Sciatic nerve (tissue), 2 donors: ENCODE results near the gene SPTAN1. TPM values are rescaled to one million over a fixed set of nuclear protein-coding genes. Genes with fewer than 3 reads are reported as not detected.
"Not testable (repeated sequence)": the region's sequence is repeated elsewhere in the genome, so short reads cannot be mapped to it uniquely, and the experiment has no call there.

Source experiments
- ATAC-seq: fragments of 200-7000 bp; cut with Tn5 transposase; one replicate; pipeline ENCODE4 v1.9.1; 2020; ENCODE audit warnings: mild to moderate bottlenecking, moderate library complexity
- DNase-seq: peaks from one replicate; pipeline ENCODE4 v3.0.0-alpha.2; 2020; ENCODE audit warnings: low spot score
- intact Hi-C: fragments of 100-400 bp; cut with DNase I; formaldehyde crosslinking; loops from one replicate; pipeline ENCODE4 v1.14.2; 2022
- total RNA-seq: library from RNA; stranded (reverse); fragmentation: NEBNext Ultra II Directional; extraction: Animal tissue kit (Norgen Biotek cat#: 25700); gene quantifications from one replicate; pipeline ENCODE4 v1.2.1, GENCODE V29; 2021
- donor health status: DM: no; HTN: no; CAD: no.
- donor health status: DM: no; HTN: no; CAD: no.

Gene SPTAN1
- total RNA-seq, 1 donor from 2014 or later: 794 TPM

DNA sequence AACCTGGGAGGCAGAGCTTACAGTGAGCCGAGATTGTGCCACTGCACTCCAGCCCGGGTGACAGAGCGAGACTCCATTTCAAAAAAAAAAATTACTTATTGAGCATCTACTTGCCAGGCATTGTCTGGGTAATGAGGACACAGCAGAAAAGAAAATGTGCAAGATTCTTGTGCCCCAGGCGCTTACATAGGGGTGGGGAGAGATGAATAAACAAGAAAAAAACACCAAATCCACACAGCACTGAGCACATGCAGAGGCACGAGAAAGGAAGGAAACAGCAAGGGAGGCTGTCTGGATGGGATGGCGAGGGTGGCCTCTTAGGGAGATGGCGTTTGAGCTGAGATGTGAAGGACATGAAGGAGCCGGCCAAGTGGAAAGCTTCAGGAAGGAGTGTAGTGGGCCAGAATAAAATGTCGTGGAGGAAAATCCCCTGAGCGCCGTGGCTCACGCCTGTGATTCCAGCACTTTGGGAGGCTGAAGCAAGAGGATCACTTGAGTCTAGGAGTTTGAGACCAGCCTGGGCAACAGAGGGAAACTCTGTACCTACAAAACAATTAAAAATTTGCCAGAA is 90.4 kb downstream of the SPTAN1 start:
- intact Hi-C loops: no loop called here
- no peak for ATAC-seq
- no peak for DNase-seq

- peak; percentile 71 for ATAC-seq
- DNase-seq: no peak
- intact Hi-C loops: no loop called here
Measured at GRCh38 chr9:128643519-128644300, 91.3 kb downstream of the SPTAN1 start.

- ATAC-seq: peak; percentile 56
- DNase-seq, intact Hi-C loops: not testable (repeated sequence)
Measured at GRCh38 chr9:128648206-128648605, 95.8 kb downstream of the SPTAN1 start.

- intact Hi-C loops: no loop called here
Measured at GRCh38 chr9:128651798-128652197, 99.4 kb downstream of the SPTAN1 start.

GRCh38 chr9:128653908-128654307 is 101.5 kb downstream of the SPTAN1 start:
- ATAC-seq (no peak), DNase-seq (no peak)
- intact Hi-C loops: no loop called here

More at GRCh38 chr9:128651798-128652197, 99.4 kb downstream of the SPTAN1 start:
- ATAC-seq (no peak), DNase-seq (no peak)

- DNase-seq (no peak), ATAC-seq (no peak)
- intact Hi-C loops: no loop called here
Measured at GRCh38 chr9:128654481-128654880, 102.1 kb downstream of the SPTAN1 start.

- intact Hi-C loops: no loop called here
Measured at GRCh38 chr9:128656416-128657343, 104.3 kb downstream of the SPTAN1 start, which contains the start of gene DYNC2I2. Gene DYNC2I2, minus strand, starts transcription at chr9:128656847. Its CDS starts 121 bp downstream, at chr9:128656726.

DNA sequence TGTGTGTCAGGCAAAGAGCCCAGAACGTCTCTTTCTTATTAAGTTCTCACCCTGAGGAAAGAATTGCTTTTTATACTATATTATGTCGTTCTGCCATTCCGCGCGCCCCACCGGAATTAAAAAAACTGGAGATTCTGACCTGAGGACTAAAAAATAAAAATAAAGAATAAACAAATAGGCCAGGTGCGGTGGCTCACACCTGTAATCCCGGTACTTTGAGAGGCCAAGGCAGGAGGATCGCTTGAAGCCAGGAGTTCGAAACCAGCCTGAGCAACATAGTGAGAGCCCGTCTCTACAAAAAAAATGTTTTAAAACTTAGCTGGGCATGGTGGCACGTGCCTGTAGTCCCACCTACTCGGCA is 104.9 kb downstream of the SPTAN1 start:
- no peak for DNase-seq
- intact Hi-C loops: no loop called here
- no peak for ATAC-seq

More at GRCh38 chr9:128656416-128657343, 104.3 kb downstream of the SPTAN1 start, which contains the start of gene DYNC2I2:
- ATAC-seq: peak; percentile 99
- peak; percentile 99 for DNase-seq

DNA sequence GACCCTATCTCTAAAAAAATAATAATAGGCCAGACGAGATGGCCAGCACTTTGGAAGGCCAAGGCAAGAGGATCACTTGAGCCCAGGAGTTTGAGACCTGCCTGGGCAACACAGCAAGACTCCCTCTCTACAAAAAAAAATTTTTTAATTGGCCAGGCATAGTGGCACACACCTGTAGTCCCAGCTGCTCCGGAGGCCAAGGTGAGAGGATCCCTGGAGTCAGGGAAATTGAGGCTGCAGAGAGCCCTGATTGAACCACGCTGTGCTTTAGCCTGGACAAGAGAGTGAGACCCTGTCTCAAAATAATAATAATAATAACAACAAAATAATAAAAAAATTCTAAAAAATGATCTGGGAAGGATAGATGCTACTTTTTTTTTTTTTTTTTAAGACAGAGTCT is 105.4 kb downstream of the SPTAN1 start:
- no peak for DNase-seq
- no peak for ATAC-seq
- intact Hi-C loops: no loop called here

DNA sequence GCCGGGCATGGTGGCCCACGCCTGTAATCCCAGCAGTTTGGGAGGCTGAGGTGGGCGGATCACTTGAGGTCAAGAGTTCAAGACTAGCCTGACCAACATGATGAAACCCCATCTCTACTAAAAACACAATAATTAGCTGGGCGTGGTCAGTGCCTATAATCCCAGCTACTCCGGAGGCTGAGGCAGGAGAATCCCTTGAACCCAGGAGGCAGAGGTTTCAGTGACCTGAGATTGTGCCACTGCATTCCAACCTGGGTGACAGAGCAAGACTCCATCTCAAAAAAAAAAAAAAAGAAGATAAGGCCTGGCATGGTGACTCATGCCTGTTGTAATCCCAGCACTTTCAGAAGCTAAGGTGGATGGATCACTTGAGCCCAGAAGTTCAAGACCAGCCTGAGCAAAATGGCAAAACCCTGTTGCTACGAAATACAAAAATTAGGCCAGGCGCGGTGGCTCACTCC is 114.1 kb downstream of the SPTAN1 start:
- intact Hi-C loops, ATAC-seq, DNase-seq: not testable (repeated sequence)

DNA sequence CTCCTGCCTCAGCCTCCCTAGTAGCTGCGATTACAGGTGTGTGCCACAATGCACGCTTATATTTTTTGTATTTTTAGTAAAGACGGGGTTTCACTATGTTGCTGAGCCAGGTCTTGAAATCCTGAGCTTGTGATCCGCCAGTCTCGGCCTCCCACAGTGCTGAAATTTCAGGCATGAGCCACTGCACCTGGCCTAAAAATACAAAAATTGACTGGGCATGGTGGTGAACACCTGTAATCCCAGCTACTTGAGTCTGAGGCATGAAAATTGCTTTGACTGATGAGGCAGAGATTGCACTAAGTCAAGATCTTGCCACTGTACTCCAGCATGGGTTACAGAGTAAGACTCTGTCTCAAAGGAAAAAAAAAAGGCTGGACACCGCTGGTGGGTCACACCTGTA is 117.4 kb downstream of the SPTAN1 start:
- intact Hi-C loops: no loop called here
- no peak for DNase-seq
- no peak for ATAC-seq

DNA sequence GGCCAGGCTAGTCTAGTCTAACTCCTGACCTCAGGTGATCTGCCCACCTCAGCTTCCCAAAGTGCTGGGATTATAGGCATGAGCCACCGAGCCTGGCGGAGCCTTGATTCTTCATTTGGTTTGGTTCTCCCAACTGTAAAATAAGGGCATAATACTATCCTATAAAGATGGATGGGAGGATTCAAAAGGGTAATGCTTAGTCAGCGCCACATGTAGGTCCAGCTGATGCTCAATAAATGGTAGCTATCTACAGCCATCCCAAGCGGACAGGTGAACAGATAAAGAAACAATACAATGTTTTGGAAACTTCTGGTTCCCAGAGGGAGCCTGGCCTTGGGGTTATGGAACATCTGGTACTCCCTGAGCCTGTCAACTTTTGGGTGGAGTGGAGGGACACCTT is 123.0 kb downstream of the SPTAN1 start:
- DNase-seq (no peak), ATAC-seq (no peak)
- intact Hi-C loops: no loop called here

GRCh38 chr9:128677794-128678193 is 125.4 kb downstream of the SPTAN1 start:
- ATAC-seq (no peak), DNase-seq (no peak)
- intact Hi-C loops: no loop called here

Other genes with a start within 250 kb of the SPTAN1 start
- 13.0 TPM for gene TRUB2, start 230.1 kb upstream of the SPTAN1 start, total RNA-seq
- 28.9 TPM for gene COQ4, start 229.7 kb upstream of the SPTAN1 start, total RNA-seq
- gene SLC27A4, start 212.1 kb upstream of the SPTAN1 start, total RNA-seq: 13.9 TPM
- gene URM1, start 181.2 kb upstream of the SPTAN1 start, total RNA-seq: 41.9 TPM
- gene CERCAM, start 131.7 kb upstream of the SPTAN1 start, total RNA-seq: 41.7 TPM
- 28.1 TPM for gene ODF2, start 96.6 kb upstream of the SPTAN1 start, total RNA-seq
- 19.3 TPM for gene GLE1, start 47.9 kb upstream of the SPTAN1 start, total RNA-seq
- 28.4 TPM for gene DYNC2I2, start 104.3 kb downstream of the SPTAN1 start, total RNA-seq
- 222 TPM for gene SET, start 136.6 kb downstream of the SPTAN1 start, total RNA-seq
- 9.9 TPM for gene PKN3, start 149.9 kb downstream of the SPTAN1 start, total RNA-seq
- 7.4 TPM for gene ZDHHC12, start 171.5 kb downstream of the SPTAN1 start, total RNA-seq
- 40.6 TPM for gene ZER1, start 219.3 kb downstream of the SPTAN1 start, total RNA-seq
- 23.2 TPM for gene TBC1D13, start 234.7 kb downstream of the SPTAN1 start, total RNA-seq